Mucosa of descending colon (tissue), 3 donors: ENCODE results near the gene MYO5B. TPM values are rescaled to one million over a fixed set of nuclear protein-coding genes. Genes with fewer than 3 reads are reported as not detected.

Experiments
- ATAC-seq: fragments of 200-7000 bp; cut with Tn5 transposase; one replicate; pipeline ENCODE4 v1.9.1; 2020; ENCODE audit warnings: mild to moderate bottlenecking, moderate library complexity
- DNase-seq, 3 donors: peaks; one replicate each; pipeline ENCODE4 v3.0.0-alpha.2; 2020
- H3K36me3 ChIP-seq: fragments of 200-600 bp; one replicate; pipeline ENCODE4 v1.8.0; 2021; ENCODE audit warnings: low read depth, mild to moderate bottlenecking
- H3K4me1 ChIP-seq: fragments of 200-600 bp; one replicate; pipeline ENCODE4 v1.8.0; 2021; ENCODE audit warnings: low read depth, mild to moderate bottlenecking
- H3K4me3 ChIP-seq: fragments of 200-600 bp; one replicate; pipeline ENCODE4 v1.8.0; 2021; ENCODE audit warnings: mild to moderate bottlenecking
- H3K9me3 ChIP-seq: fragments of 200-600 bp; one replicate; pipeline ENCODE4 v1.8.0; 2021; ENCODE audit warnings: mild to moderate bottlenecking
- intact Hi-C, 2 donors: fragments of 100-400 bp; cut with DNase I in 1 of 2; cut with micrococcal nuclease in 1 of 2; formaldehyde crosslinking; loops; one replicate each; pipeline versions ENCODE4 v1.11.0 to v1.11.1; 2022; cut with DNase I, micrococcal nuclease
- total RNA-seq, 3 donors: library from RNA; stranded (reverse); fragmentation: NEBNext Ultra II Directional in 2 of 3; extraction: Animal tissue kit (Norgen Biotek cat#: 25700) in 2 of 3; gene quantifications; one replicate each; pipeline versions ENCODE4 v1.2.1 to v1.2.4, GENCODE V29; 2021 to 2023
- TF ChIP-seq, protein P1 (sequence below): fragments of 200-600 bp; IDR thresholded peaks from one replicate; pipeline ENCODE4 v1.8.0; 2022; ENCODE audit warnings: antibody characterized with exemption, mild to moderate bottlenecking
- donor health status: DM: no; HTN: no; CAD: no; lungs with moderate emphysema.
- donor health status: DM: no; HTN: no; CAD: no.
- donor health status: DM: no; HTN: yes; CAD: no.

The MYO5B gene
- total RNA-seq, 3 donors from 2014 or later, result 52.7 to 179 (median 120) TPM

GRCh38 chr18:49833814-49834213 lies 361.1 kb downstream of the MYO5B start:
- Histone ChIP-seq H3K4me3 (no peak overlapping the region), H3K9me3 (no peaks in the 10 kb centered on the region), H3K36me3 (no peaks in the 10 kb centered on the region), H3K4me1 (no peaks in the 10 kb centered on the region)
- ATAC-seq, result peak; percentile 71
- intact Hi-C loops, result no loop called here
- DNase-seq, result no peak
- TF ChIP-seq, protein P1, sequence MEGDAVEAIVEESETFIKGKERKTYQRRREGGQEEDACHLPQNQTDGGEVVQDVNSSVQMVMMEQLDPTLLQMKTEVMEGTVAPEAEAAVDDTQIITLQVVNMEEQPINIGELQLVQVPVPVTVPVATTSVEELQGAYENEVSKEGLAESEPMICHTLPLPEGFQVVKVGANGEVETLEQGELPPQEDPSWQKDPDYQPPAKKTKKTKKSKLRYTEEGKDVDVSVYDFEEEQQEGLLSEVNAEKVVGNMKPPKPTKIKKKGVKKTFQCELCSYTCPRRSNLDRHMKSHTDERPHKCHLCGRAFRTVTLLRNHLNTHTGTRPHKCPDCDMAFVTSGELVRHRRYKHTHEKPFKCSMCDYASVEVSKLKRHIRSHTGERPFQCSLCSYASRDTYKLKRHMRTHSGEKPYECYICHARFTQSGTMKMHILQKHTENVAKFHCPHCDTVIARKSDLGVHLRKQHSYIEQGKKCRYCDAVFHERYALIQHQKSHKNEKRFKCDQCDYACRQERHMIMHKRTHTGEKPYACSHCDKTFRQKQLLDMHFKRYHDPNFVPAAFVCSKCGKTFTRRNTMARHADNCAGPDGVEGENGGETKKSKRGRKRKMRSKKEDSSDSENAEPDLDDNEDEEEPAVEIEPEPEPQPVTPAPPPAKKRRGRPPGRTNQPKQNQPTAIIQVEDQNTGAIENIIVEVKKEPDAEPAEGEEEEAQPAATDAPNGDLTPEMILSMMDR, result no peak

GRCh38 chr18:49832221-49832647 lies 362.7 kb downstream of the MYO5B start:
- H3K9me3 ChIP-seq, result no peaks in the 10 kb centered on the region
- intact Hi-C loops, result no loop called here
- ATAC-seq (peak; percentile 47), DNase-seq (no peak)
- TF ChIP-seq, protein P1, result no peak
- no peak overlapping the region for H3K4me3 ChIP-seq
- no peaks in the 10 kb centered on the region for H3K4me1 ChIP-seq
- no peaks in the 10 kb centered on the region for H3K36me3 ChIP-seq

DNA sequence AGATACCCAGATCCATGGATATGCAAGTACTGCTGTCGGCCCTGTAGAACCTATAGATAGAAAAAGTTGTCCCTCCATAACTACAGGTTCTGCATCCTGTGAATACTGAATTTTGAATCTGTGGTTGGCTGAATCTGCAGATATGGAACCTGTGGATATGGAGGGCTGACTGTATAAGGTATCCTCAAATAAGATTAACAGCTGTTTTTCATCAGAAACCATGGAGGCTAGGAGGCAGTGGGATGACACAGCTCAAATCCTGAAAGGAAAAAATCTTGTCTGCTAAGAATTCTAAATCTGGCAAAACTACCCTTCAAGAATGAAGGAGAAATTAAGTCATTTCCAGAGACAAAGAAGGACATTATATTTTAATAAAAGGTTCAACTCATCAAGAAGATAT lies 367.0 kb downstream of the MYO5B start:
- TF ChIP-seq, protein P1, result no peak
- no peak for ATAC-seq
- Histone ChIP-seq H3K4me3 (no peak overlapping the region), H3K36me3 (no peaks in the 10 kb centered on the region), H3K9me3 (no peaks in the 10 kb centered on the region), H3K4me1 (no peaks in the 10 kb centered on the region)
- DNase-seq, result no peak
- intact Hi-C loops, result no loop called here

- H3K4me3 ChIP-seq, result no peak overlapping the region
- peak in 1 of 3 donors; percentile 47 for DNase-seq
- intact Hi-C loops, result no loop called here
- ATAC-seq, result peak; percentile 45
- H3K4me1 ChIP-seq, result peaks cover 19% of the 10 kb centered on the region
- no peaks in the 10 kb centered on the region for H3K9me3 ChIP-seq
- TF ChIP-seq, protein P1, result no peak
- no peaks in the 10 kb centered on the region for H3K36me3 ChIP-seq
Measured at GRCh38 chr18:49819823-49820671, 374.9 kb downstream of the MYO5B start.

GRCh38 chr18:49819071-49819662 lies 375.8 kb downstream of the MYO5B start:
- H3K9me3 ChIP-seq, result no peaks in the 10 kb centered on the region
- no peaks in the 10 kb centered on the region for H3K36me3 ChIP-seq
- intact Hi-C loops, result no loop called here
- H3K4me3 ChIP-seq, result no peak overlapping the region
- TF ChIP-seq, protein P1, result no peak
- peaks cover 22% of the 10 kb centered on the region for H3K4me1 ChIP-seq
- no peak for DNase-seq
- ATAC-seq, result no peak
